Sigmoid colon (tissue), 4 donors: ENCODE data around the gene C1orf122.

Experiments used
- EP300 ChIP-seq, 4 donors: sonication (generic); formaldehyde crosslinking; IDR thresholded peaks; one replicate each; pipeline ENCODE4 v1.6.1; 2017; ENCODE audit warnings: antibody characterized with exemption in 4 of 4
- POLR2A ChIP-seq, 2 donors: fragments of 450-650 bp; IDR thresholded peaks; one replicate each; pipeline ENCODE4 v1.6.1; 2016; ENCODE audit warnings: antibody characterized with exemption in 2 of 2, mild to moderate bottlenecking in 2 of 2, moderate library complexity in 2 of 2
- POLR2AphosphoS5 ChIP-seq, 4 donors: sonication (generic); formaldehyde crosslinking; IDR thresholded peaks; one replicate each; pipeline ENCODE4 v1.6.1; 2017; ENCODE audit warnings: antibody characterized with exemption in 4 of 4
- TF ChIP-seq, protein P1 (sequence below), 4 experiments: fragments of 450-650 bp in 3 of 4; fragments of 200-600 bp in 1 of 4; IDR thresholded peaks; one replicate each; pipeline ENCODE4 v1.5.1; 2016 to 2019; ENCODE audit warnings: antibody characterized with exemption in 4 of 4, mild to moderate bottlenecking in 3 of 4, moderate library complexity in 2 of 4

DNA sequence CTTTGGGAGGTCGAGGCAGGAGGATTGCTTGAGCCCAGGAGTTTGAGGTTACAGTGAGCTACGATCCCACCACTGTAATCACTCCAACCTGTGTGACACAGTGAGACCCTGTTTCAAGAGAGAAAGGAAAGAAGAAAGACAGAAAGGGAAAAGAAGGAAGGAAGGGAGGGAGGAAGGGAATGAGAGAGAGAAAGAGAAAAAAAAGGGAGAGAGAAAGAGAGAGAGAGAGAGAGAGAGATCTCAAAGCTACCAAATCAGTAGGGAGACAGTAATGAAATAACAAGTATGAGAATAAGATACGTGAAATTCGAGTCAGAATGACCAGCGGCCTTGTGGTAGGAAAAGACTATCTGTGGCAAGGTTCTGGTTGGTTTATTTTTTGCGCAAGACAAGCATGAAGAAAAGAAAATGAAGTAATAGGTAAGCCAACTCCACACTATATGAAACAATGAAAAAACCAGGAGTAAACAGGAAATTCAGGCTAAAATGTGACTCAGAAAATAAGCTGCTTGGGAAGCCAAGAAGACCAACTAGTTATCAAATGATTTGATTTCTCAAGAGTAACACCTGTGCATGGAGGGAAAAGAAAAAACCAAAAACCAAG lies 42.9 kb downstream of the C1orf122 start:
- TF ChIP-seq POLR2A (IDR thresholded peaks at IDR 0.05) (no peak), POLR2AphosphoS5 (IDR thresholded peaks at IDR 0.05) (no peak), EP300 (IDR thresholded peaks at IDR 0.05) (no peak)
- TF ChIP-seq, protein P1, sequence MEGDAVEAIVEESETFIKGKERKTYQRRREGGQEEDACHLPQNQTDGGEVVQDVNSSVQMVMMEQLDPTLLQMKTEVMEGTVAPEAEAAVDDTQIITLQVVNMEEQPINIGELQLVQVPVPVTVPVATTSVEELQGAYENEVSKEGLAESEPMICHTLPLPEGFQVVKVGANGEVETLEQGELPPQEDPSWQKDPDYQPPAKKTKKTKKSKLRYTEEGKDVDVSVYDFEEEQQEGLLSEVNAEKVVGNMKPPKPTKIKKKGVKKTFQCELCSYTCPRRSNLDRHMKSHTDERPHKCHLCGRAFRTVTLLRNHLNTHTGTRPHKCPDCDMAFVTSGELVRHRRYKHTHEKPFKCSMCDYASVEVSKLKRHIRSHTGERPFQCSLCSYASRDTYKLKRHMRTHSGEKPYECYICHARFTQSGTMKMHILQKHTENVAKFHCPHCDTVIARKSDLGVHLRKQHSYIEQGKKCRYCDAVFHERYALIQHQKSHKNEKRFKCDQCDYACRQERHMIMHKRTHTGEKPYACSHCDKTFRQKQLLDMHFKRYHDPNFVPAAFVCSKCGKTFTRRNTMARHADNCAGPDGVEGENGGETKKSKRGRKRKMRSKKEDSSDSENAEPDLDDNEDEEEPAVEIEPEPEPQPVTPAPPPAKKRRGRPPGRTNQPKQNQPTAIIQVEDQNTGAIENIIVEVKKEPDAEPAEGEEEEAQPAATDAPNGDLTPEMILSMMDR (IDR thresholded peaks at IDR 0.05): no peak
